Measurements from ENCODE around the gene ANKRD28.
"Not testable (repeated sequence)": the region's sequence is repeated elsewhere in the genome, so short reads cannot be mapped to it uniquely, and the experiment has no call there.

Gene ANKRD28

DNA sequence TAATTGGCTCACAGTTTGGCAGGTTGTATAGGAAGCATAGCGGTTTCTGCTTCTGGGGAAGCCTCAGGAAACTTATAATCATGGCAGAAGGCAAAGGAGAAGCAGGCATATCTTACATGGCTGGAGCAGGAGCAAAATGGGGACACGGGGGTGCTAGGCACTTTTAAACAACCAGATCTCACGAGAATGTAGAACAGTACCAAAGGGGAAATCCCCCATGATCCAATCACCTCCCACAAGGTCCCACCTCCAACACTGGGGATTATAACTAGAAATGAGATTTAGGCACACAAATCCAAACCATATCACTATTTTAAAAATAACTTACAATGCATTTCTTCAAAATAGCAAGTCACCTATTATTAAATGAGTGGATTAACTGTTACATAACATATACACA is 47.1 kb upstream of the ANKRD28 start:
- Histone ChIP-seq H3K36me3 (ENCODE audit: insufficient read depth) (no peaks in the 10 kb centered on the region), H3K79me2 (ENCODE audit: insufficient read depth, low read depth) (no peaks in the 10 kb centered on the region; the same call in 1 of the 2 replicates), H2AFZ (ENCODE audit: low read depth) (no peak overlapping the region), H3K4me2 (no peak overlapping the region), H3K4me3 (IDR thresholded peaks at IDR 0.05; ENCODE audit: insufficient read depth, low read depth, low read length) (no peak overlapping the region), H4K20me1 (ENCODE audit: insufficient read depth) (no peaks in the 10 kb centered on the region), H3K4me1 (ENCODE audit: low read depth, poor library complexity, severe bottlenecking) (peaks cover 7% of the 10 kb centered on the region), H3K9ac (no peak overlapping the region), H3K27me3 (ENCODE audit: insufficient read depth, low read depth) (no peaks in the 10 kb centered on the region), H3K27ac (no peak overlapping the region)
- TF ChIP-seq CTCF (conservative IDR thresholded peaks at IDR 0.05; ENCODE audit: low read depth, low read length): no peak

- H3K27ac ChIP-seq; H3K4me3 ChIP-seq (IDR thresholded peaks at IDR 0.05; ENCODE audit: insufficient read depth, low read depth, low read length); H4K20me1 ChIP-seq (ENCODE audit: insufficient read depth); H3K36me3 ChIP-seq (ENCODE audit: insufficient read depth); H3K4me1 ChIP-seq (ENCODE audit: low read depth, poor library complexity, severe bottlenecking); H3K4me2 ChIP-seq; H3K27me3 ChIP-seq (ENCODE audit: insufficient read depth, low read depth); H2AFZ ChIP-seq (ENCODE audit: low read depth); H3K9ac ChIP-seq; H3K79me2 ChIP-seq (ENCODE audit: insufficient read depth, low read depth): not testable (repeated sequence)
These were observed 43.6 kb upstream of the ANKRD28 start for GRCh38 chr3:15841091-15841973.

DNA sequence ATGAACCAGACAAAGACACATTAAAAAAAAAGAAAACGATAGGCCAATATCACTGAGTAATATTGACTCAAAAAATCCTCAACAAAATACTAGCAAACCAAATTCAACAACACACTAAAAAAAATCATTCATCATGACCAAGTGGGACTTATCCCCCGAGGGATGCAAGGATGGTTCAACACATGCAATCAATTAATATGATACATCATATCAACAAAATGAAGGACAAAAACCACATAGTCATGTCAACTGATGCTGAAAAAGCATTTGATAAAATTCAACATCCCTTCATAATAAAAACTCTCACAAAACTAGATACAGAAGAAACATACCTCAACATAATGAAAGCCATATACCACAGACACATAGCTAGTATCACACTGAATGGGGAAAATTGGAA is 41.8 kb upstream of the ANKRD28 start:
- H3K36me3 ChIP-seq (ENCODE audit: insufficient read depth): no peaks in the 10 kb centered on the region
- no peaks in the 10 kb centered on the region for H3K4me1 ChIP-seq (ENCODE audit: low read depth, poor library complexity, severe bottlenecking)
- peaks cover 6% of the 10 kb centered on the region; the same call in 1 of the 2 replicates for H3K79me2 ChIP-seq (ENCODE audit: insufficient read depth, low read depth)
- H3K9ac ChIP-seq: no peak overlapping the region
- no peak overlapping the region for H3K4me3 ChIP-seq (IDR thresholded peaks at IDR 0.05; ENCODE audit: insufficient read depth, low read depth, low read length)
- no peaks in the 10 kb centered on the region for H4K20me1 ChIP-seq (ENCODE audit: insufficient read depth)
- H3K4me2 ChIP-seq: no peak overlapping the region
- TF ChIP-seq CTCF (conservative IDR thresholded peaks at IDR 0.05; ENCODE audit: low read depth, low read length): no peak
- H3K27ac ChIP-seq: no peak overlapping the region
- H3K27me3 ChIP-seq (ENCODE audit: insufficient read depth, low read depth): no peaks in the 10 kb centered on the region
- H2AFZ ChIP-seq (ENCODE audit: low read depth): no peak overlapping the region

DNA sequence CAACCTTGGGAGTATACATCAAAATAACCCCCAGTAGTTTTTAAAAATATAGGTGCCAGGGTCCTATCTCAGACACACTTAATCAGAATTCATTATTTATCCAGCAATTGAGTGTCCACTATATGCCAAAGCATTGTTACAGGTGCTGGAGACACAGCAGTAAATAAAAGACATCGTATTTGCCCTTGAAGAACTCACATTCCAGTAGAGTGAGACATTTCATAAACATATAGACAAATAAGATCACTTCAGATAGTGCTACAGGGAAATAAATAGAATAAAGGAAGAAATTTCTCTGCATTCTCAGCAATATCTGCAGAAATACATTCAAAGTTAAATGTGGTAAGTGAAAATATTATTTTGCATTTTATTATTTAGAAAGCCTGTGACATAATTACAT is 34.1 kb upstream of the ANKRD28 start:
- H3K4me1 ChIP-seq (ENCODE audit: low read depth, poor library complexity, severe bottlenecking): no peaks in the 10 kb centered on the region
- H3K27me3 ChIP-seq (ENCODE audit: insufficient read depth, low read depth): no peaks in the 10 kb centered on the region
- no peak for TF ChIP-seq CTCF (conservative IDR thresholded peaks at IDR 0.05; ENCODE audit: low read depth, low read length)
- no peaks in the 10 kb centered on the region for H3K36me3 ChIP-seq (ENCODE audit: insufficient read depth)
- H3K4me3 ChIP-seq (IDR thresholded peaks at IDR 0.05; ENCODE audit: insufficient read depth, low read depth, low read length): no peak overlapping the region
- no peak overlapping the region for H3K4me2 ChIP-seq
- H3K9ac ChIP-seq: no peak overlapping the region
- H3K79me2 ChIP-seq (ENCODE audit: insufficient read depth, low read depth): no peaks in the 10 kb centered on the region
- H3K27ac ChIP-seq: no peak overlapping the region
- no peaks in the 10 kb centered on the region for H4K20me1 ChIP-seq (ENCODE audit: insufficient read depth)
- no peak overlapping the region for H2AFZ ChIP-seq (ENCODE audit: low read depth)

GRCh38 chr3:15825016-15825415 is 27.2 kb upstream of the ANKRD28 start:
- Histone ChIP-seq H3K4me1 (ENCODE audit: low read depth, poor library complexity, severe bottlenecking) (no peaks in the 10 kb centered on the region), H3K36me3 (ENCODE audit: insufficient read depth) (no peaks in the 10 kb centered on the region), H3K4me2 (no peak overlapping the region), H4K20me1 (ENCODE audit: insufficient read depth) (no peaks in the 10 kb centered on the region), H3K9ac (no peak overlapping the region), H3K79me2 (ENCODE audit: insufficient read depth, low read depth) (peaks cover under 1% of the 10 kb centered on the region; the same call in 1 of the 2 replicates), H3K27ac (no peak overlapping the region), H3K27me3 (ENCODE audit: insufficient read depth, low read depth) (no peaks in the 10 kb centered on the region), H2AFZ (ENCODE audit: low read depth) (no peak overlapping the region), H3K4me3 (IDR thresholded peaks at IDR 0.05; ENCODE audit: insufficient read depth, low read depth, low read length) (no peak overlapping the region)
- no peak for TF ChIP-seq CTCF (conservative IDR thresholded peaks at IDR 0.05; ENCODE audit: low read depth, low read length)
